GM12892 (cell line): ENCODE measurements around the gene MANBA.

Experiments
- POLR2A ChIP-seq: IDR thresholded peaks from 2 replicates; pipeline ENCODE4 v1.6.1; 2011; ENCODE audit warnings: low read depth, low read length, control low read depth
- POLR2AphosphoS5 ChIP-seq: IDR thresholded peaks from 2 replicates; pipeline ENCODE4 v1.6.1; 2011; ENCODE audit warnings: low read depth, low read length, control low read depth
- TAF1 ChIP-seq: IDR thresholded peaks from 2 replicates; pipeline ENCODE4 v1.6.1; 2011; ENCODE audit warnings: low read depth, mild to moderate bottlenecking, control low read depth, low read length, borderline replicate concordance

DNA sequence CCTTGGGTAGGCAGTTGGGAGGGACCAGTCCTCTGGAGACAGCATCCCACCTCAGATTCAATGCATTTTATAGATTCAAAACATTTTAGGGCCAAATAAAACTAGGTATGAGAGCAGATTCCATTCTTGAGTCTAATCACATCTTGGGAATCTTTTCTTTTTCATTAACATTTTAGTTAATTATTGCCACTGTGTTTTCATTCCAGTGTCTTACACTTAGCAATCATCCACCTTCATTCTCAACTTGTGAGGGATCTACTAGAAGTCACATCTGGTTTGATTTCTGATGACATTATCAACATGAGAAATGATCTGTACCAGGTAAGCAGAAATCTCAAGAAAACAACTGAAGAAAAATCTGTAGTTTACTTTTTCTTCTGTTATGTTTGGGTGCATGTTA, 160.1 kb downstream of the MANBA start:
- TF ChIP-seq POLR2A (no peak), POLR2AphosphoS5 (no peak), TAF1 (no peak)
